NCI-H2227 (cell line): Measurements from ENCODE around the gene AUTS2.

ENCODE experiments used
- DNase-seq: peaks from one replicate; lab custom pipeline; 2025; ENCODE audit not compliant: unreplicated experiment; lab: John Stamatoyannopoulos, UW

The AUTS2 gene

GRCh38 chr7:70153933-70154332 lies 555.7 kb downstream of the AUTS2 start:
- peak; percentile 63 for DNase-seq

GRCh38 chr7:70154521-70155180 lies 556.4 kb downstream of the AUTS2 start:
- no peak for DNase-seq

DNA sequence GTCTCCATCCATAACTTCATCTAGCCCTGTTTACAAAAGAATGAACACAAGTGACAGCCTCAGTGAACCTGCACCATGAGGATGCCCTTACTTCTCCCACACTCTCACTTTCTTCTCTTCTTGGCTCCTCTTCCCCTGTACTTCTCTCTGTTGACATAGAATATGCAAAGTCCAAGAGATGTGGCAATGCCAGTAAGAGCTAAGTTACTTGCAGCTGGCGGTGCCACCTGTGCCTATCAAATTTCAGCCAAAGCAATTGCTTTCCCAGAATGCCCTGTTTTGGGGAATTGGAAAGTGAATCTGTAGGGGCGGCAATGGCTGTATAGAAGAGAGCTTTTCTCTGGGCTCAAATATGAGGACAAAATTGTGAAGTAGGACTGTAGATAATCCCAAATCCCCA lies 557.8 kb downstream of the AUTS2 start:
- DNase-seq, result no peak

GRCh38 chr7:70159121-70159520 lies 560.8 kb downstream of the AUTS2 start:
- DNase-seq, result no peak

DNA sequence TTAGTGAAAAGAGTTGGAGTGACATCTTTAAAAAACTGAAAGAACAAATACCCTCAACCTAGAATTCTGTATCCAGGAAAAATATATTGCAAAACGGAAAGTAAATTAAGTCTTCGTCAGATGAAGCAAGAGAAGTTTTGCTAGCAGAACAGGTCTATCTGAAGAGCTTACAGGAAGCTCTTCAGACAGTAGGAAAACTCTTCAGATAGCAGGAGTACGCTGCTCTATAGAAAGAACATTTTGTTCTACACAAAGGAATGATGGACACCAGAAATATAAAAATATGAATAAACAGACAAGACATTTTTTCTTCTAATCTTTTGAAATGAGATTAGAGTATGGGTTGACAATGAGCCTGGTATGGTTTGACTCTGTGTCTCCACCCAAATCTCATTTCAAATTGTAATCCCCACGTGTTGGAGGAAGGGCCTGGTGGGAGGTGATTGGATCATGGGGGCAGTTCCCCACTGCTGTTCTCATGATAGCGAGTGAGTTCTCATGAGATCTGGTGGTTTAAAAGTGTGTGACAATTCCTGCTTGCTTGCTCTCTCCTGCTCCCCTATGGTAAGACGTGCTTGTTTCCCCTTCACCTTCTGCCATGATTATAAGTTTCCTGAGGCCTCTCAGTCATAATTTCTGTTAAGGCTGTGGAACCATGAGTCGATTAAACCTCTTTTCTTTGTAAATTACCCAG lies 567.3 kb downstream of the AUTS2 start:
- no peak for DNase-seq

GRCh38 chr7:70171369-70171920 lies 573.2 kb downstream of the AUTS2 start:
- no peak for DNase-seq

DNA sequence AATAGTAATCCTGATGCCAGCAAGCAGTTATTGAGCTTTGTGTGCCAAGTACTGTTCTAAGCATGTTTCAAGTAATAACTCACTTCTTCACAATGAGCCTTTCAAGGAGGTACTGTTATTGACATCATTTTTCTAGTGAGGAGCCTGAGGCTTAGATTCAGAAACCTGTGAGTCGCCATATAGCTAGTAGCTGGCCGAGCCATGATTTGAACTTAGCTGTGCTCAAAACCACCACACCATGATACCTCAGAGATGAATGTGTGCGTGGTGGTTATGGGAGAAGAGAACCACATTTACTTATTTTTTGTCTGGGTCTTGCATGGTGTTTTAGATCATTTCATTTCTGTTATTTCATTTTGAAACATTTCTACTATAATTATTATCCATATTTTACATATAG lies 578.9 kb downstream of the AUTS2 start:
- no peak for DNase-seq

- no peak for DNase-seq
These were observed 579.9 kb downstream of the AUTS2 start for GRCh38 chr7:70178211-70178610.

DNA sequence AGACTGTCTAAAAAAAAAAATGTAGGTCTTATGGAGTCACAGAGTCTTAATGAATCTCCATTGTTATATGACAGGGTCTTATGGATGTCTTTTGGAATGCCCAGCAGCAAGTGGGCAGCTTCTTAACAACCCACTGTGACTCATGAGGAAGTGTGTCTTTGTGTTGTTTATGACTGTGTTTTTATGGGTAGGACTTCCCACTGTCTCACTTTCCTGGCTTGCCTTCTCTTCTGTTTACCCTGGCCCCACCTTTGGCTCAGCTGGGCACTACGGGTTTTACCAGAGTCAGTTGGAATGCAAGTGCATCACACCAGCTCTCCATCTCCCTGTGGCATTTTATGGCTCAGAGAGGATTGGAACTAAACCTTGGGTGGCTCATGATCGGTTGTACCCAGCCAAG lies 580.5 kb downstream of the AUTS2 start:
- no peak for DNase-seq

- no peak for DNase-seq
These were observed 584.2 kb downstream of the AUTS2 start for GRCh38 chr7:70182521-70182920.

GRCh38 chr7:70183278-70183677 lies 585.0 kb downstream of the AUTS2 start:
- DNase-seq, result peak; percentile 95

GRCh38 chr7:70188901-70189650 lies 590.8 kb downstream of the AUTS2 start:
- no peak for DNase-seq

DNA sequence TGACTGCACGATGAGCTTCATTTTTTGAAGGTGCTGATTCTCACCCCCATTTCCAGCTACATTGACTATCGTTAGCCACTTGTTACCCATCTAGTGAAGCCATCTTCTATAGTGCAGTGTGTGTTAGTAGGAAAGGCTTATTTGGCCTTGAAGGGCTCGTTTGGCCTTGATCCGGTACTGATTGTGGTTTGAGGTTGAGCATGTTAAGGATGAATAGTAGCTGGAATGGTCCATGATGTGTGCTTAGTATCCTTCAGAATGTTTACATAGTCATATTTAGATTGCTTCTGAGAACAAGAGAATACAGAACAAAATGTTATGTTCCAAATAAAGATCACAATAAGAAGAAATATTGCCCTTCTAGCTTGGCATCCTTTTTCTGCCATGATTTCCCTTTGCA lies 591.5 kb downstream of the AUTS2 start:
- no peak for DNase-seq

- no peak for DNase-seq
These were observed 592.0 kb downstream of the AUTS2 start for GRCh38 chr7:70190281-70190680.

- no peak for DNase-seq
These were observed 595.2 kb downstream of the AUTS2 start for GRCh38 chr7:70193514-70193913.

- DNase-seq, result no peak
These were observed 610.2 kb downstream of the AUTS2 start for GRCh38 chr7:70208236-70209063.

GRCh38 chr7:70210200-70210935 lies 612.1 kb downstream of the AUTS2 start:
- no peak for DNase-seq

DNA sequence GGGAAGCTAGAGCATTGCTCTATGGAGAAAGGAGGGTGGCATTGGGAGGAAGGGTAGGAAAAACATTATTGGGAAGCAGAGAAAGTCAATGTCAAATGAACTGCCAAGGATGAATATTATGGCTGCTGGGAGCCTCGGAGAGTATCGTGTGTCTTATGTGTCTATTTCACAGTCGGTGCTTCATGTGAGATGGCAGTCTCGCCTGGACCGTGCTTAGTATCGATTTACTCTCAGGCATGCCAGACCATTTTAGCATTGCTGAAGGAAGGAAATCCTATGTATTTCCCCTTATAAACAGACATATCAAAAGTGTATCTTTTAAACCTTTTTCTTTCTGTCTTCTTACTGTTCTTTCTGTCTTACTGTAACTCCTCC lies 612.6 kb downstream of the AUTS2 start:
- no peak for DNase-seq

DNA sequence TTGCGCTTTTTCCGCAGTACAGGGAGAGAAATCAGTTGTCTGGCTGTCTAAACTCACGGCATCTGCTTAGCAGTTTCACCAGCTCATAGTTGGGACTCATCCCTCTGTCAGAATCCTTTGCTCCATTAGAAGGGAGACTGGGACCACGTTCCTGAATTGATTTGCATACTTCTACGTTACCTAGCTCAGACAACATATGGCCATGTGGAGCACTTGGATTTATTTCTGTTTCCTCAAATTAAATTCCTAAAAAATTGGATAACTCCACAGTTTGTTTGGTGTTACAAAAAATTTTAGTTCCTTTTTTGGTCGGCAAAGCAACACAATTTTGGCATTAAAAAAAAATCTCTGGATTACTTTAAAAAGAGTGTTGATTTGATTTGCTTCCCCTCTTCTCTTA lies 614.0 kb downstream of the AUTS2 start:
- DNase-seq, result no peak

GRCh38 chr7:70214071-70214470 lies 615.8 kb downstream of the AUTS2 start:
- DNase-seq, result no peak
